ENCODE measurements around the gene TMEM109. TPM values are rescaled to one million over a fixed set of nuclear protein-coding genes. Genes with fewer than 3 reads are reported as not detected.

Gene TMEM109
- total and polyA plus RNA-seq, 2 donors, result 32.9 to 183 TPM

DNA sequence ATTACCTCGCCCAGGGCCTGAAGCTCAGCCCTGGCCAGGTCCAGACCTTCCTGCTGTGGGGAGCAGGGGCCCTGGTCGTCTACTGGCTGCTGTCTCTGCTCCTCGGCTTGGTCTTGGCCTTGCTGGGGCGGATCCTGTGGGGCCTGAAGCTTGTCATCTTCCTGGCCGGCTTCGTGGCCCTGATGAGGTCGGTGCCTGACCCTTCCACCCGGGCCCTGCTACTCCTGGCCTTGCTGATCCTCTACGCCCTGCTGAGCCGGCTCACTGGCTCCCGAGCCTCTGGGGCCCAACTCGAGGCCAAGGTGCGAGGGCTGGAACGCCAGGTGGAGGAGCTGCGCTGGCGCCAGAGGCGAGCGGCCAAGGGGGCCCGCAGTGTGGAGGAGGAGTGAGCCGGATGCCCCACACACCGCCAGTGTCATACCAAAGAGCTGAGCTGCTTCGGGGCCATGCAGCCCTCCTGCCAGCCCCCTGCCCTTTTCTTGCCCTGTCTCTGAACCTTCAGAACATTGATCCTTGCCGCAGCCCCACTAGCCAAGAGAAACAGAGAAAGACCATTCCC, 7.9 kb downstream of the TMEM109 start:
- no peak overlapping the region for H3K27ac ChIP-seq (ENCODE audit: low read depth)
- H3K4me1 ChIP-seq (ENCODE audit: insufficient read depth), result no peaks in the 10 kb centered on the region
- DNase-seq (ENCODE audit: extremely low spot score), result no peak
- WGBS, result 83% methylated on average over 23 of the region's 23 CpGs
- no peak overlapping the region for H3K4me3 ChIP-seq (ENCODE audit: low read depth, low read length)
- H3K36me3 ChIP-seq (ENCODE audit: insufficient read depth), result peaks cover 11% of the 10 kb centered on the region

DNA sequence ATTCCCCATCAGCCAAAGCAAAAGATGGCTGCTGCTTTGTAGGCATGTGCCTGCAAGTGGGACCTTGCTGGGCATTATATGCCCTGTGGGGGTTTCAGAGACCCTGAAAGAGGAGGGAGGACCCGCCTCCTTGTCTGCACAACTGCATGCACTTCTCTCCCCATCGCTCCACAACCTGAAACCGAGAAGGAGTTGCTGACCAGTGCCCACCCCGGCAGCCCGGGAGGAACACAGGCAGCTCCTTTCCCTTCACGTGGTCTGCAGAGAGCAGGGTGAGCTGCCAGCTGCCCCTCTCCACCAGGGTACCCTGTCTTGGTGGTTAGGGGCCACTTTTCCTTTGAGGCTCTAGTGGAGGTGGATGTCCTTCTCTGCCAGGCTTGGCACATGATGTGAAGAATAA, 8.9 kb downstream of the TMEM109 start:
- 74% methylated on average over 6 of the region's 6 CpGs for WGBS
- no peaks in the 10 kb centered on the region for H3K4me1 ChIP-seq (ENCODE audit: insufficient read depth)
- no peak for DNase-seq (ENCODE audit: extremely low spot score)

DNA sequence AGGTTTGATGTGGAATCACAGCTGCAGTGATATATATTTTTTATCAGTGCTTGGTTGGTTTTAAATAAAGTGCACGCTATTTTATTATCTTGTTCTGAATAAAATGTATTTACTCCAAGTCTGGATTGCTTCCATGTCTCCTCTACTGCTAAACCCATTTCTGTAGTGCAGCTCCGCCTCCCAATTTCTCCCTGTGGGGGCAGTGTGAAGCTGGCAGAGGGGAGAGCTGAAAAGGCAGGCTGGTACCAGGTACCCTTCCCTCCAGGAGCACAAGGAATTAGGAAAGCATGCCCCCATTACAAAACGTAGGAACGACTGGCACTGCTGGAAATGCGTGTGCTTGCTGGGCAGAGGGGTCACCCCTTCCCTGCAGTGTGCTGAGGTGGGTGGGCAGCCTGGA, 9.4 kb downstream of the TMEM109 start:
- no peak overlapping the region for H3K4me3 ChIP-seq (ENCODE audit: low read depth, low read length)
- no peak overlapping the region for H3K27ac ChIP-seq (ENCODE audit: low read depth)
- no peak for DNase-seq (ENCODE audit: extremely low spot score)
- WGBS, result 62% methylated on average over 5 of the region's 5 CpGs
- no peaks in the 10 kb centered on the region for H3K4me1 ChIP-seq (ENCODE audit: insufficient read depth)
- peaks cover 11% of the 10 kb centered on the region for H3K36me3 ChIP-seq (ENCODE audit: insufficient read depth)

More for the DNA sequence above, 8.9 kb downstream of the TMEM109 start:
- Histone ChIP-seq H3K27ac (ENCODE audit: low read depth) (no peak overlapping the region), H3K4me3 (ENCODE audit: low read depth, low read length) (no peak overlapping the region), H3K36me3 (ENCODE audit: insufficient read depth) (peaks cover 11% of the 10 kb centered on the region)

DNA sequence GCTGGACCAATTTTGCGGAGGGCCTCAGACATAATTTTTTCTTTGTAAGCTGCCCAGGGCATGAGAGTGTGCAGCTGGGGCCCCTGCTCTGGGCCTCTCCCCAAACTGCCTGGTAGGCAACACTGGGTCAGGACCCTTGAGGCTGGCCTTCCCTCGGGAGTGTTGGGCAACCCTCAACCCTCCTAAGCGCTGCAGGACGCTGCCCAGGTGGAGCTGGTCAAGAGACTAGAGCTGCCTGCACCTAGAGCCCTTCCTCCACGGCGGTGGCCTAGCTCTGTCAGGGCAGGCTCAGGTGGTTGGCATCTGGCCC, 9.8 kb downstream of the TMEM109 start:
- no peak overlapping the region for H3K4me3 ChIP-seq (ENCODE audit: low read depth, low read length)

DNA sequence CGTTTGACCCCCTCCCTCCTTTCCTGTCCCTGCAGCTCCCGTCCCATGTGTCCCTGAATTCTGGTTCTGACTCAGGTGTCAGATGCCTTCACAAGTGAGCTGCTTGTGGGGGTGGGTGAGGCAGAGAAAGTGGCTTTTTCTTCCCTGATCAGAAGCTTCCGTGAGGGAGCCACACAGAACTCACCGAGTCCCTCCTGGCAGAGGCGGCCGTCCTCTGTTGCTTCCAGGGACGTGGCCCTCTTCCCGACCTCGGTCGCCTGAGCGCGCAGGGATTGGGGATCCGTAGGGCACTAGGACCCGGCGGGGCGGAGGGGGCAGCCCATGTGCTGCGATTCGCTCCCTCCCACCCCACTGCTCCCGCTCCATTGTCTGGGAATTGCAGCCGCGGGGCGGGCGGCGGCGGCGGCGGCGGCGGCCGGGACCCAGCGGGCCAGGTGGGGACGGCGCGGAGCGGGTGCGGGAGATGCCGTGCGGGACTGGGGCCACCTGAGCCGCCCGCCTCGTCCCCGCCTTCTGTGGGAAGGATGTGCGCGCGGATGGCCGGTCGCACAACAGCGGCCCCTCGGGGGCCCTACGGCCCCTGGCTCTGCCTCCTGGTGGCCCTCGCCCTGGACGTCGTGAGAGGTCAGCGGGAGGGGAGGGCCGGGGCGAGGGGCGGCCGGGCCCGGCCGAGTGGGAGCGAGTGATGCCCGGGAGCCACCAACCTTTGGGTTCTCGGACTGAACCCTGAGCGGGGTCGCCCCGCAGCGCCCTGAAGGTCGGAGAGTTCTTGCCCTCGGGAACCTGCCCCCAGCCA, 10.3 kb downstream of the TMEM109 start, which contains the start of gene TMEM132A:
TMEM132A (plus strand) TSS at position 351 of the 796 bp plus-strand sequence; CDS start at position 525, 174 bp downstream.
- under 1% methylated on average over 69 of the region's 69 CpGs for WGBS
- Histone ChIP-seq H3K36me3 (ENCODE audit: insufficient read depth) (peaks cover 11% of the 10 kb centered on the region), H3K4me1 (ENCODE audit: insufficient read depth) (no peaks in the 10 kb centered on the region), H3K4me3 (ENCODE audit: low read depth, low read length) (peak within 1 kb of the TSS; percentile 49), H3K27ac (ENCODE audit: low read depth) (no peak within 1 kb of the TSS)
- no peak for DNase-seq (ENCODE audit: extremely low spot score)

More for the DNA sequence above, 9.8 kb downstream of the TMEM109 start:
- 46% methylated on average over 6 of the region's 6 CpGs for WGBS
- Histone ChIP-seq H3K27ac (ENCODE audit: low read depth) (no peak overlapping the region), H3K36me3 (ENCODE audit: insufficient read depth) (peaks cover 11% of the 10 kb centered on the region), H3K4me1 (ENCODE audit: insufficient read depth) (no peaks in the 10 kb centered on the region)
- no peak for DNase-seq (ENCODE audit: extremely low spot score)

DNA sequence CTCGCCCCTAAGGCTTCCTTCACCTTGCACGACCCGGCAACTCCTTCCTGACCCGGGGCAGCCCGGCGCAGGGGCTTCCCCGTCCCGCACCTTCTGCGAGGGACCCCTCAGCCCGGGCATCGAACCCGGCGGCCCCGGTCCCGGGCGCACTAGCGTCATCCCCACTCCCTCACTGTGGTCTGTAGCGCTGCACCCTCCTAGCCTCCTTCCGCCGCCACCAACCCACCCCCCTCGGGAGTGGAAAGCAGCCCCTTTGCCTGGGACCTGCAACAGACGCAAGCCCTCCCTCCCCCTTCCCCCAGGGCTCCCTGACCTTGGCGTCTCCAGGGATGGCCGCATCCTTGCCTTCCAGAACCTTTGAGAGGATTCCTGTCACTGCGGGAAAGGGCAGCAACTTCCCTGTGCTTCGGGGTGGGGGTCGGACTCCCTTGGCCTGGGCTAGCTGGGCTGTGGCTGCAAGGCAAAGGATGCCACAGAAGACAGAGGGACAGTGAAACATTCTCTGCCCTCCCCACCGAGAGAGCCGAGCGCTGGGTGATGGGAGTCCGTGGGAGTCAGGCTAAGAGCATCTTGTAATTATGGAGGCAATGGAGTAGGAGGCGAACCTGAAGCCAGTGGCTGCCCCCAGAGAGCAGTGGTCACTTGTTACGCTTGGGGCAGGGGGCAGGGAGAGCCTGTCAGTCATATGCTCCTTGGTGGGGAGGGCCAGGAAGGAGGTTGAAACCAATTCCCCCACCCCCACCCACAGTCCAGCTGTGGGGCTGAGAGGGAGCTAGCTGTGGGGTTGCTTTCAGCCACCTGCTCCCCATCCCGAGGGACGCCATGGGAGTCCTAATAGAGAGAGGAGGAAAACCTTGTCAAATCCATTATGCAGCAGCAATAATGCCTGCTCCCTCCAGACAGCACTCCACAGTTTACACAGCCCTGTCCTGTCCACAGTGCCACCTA, 11.2 kb downstream of the TMEM109 start:
- WGBS, result 7% methylated on average over 35 of the region's 35 CpGs
- Histone ChIP-seq H3K27ac (ENCODE audit: low read depth) (no peak overlapping the region), H3K4me3 (ENCODE audit: low read depth, low read length) (peak overlapping the region; percentile 49), H3K36me3 (ENCODE audit: insufficient read depth) (peaks cover 11% of the 10 kb centered on the region), H3K4me1 (ENCODE audit: insufficient read depth) (no peaks in the 10 kb centered on the region)
- no peak for DNase-seq (ENCODE audit: extremely low spot score)

DNA sequence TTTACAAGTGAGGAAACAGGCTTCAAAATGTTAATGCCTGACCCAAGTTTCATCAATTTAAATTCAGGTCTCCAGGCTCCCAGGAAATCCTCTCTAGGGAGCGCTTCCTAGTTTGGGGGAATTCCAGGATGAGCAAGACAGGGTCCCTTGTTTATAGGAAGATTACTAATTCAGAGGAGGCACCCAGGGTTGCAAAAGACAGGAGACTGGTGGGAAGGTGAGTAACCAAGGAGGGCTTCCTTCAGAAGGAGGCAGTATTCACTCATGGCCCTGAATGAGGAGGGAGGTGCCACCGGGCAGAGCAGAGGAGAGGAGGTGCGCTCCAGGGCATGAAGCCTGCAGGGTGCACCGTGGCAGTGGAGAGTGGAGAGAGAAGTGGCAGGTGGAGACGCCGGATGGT, 11.9 kb downstream of the TMEM109 start:
- H3K4me1 ChIP-seq (ENCODE audit: insufficient read depth), result no peaks in the 10 kb centered on the region
- peaks cover 5% of the 10 kb centered on the region for H3K36me3 ChIP-seq (ENCODE audit: insufficient read depth)
- no peak overlapping the region for H3K27ac ChIP-seq (ENCODE audit: low read depth)
- H3K4me3 ChIP-seq (ENCODE audit: low read depth, low read length), result no peak overlapping the region
- 77% methylated on average over 6 of the region's 6 CpGs for WGBS
- DNase-seq (ENCODE audit: extremely low spot score), result no peak

DNA sequence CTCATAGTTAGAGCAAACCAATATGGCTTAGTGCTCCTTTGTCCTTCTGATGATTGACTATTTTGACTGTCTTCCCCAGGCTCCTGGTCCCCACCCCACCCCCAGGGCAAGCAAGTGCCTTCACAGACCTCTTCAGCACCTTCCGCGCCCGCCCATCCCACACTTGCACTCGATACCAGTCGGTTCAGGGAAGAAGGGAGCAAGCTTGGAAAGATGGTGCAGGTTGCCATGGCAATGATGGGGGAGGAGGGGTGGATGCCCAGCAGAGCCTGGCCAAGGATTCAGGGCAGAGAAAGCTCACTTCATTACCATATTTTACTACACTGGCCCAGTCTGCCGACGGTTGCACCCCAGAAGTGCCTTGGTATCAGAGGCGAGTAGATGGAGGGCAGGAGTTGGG, 12.5 kb downstream of the TMEM109 start:
- no peak overlapping the region for H3K4me3 ChIP-seq (ENCODE audit: low read depth, low read length)
- 95% methylated on average over 8 of the region's 8 CpGs for WGBS
- no peak for DNase-seq (ENCODE audit: extremely low spot score)
- H3K4me1 ChIP-seq (ENCODE audit: insufficient read depth), result no peaks in the 10 kb centered on the region
- no peak overlapping the region for H3K27ac ChIP-seq (ENCODE audit: low read depth)
- peaks cover 4% of the 10 kb centered on the region for H3K36me3 ChIP-seq (ENCODE audit: insufficient read depth)

DNA sequence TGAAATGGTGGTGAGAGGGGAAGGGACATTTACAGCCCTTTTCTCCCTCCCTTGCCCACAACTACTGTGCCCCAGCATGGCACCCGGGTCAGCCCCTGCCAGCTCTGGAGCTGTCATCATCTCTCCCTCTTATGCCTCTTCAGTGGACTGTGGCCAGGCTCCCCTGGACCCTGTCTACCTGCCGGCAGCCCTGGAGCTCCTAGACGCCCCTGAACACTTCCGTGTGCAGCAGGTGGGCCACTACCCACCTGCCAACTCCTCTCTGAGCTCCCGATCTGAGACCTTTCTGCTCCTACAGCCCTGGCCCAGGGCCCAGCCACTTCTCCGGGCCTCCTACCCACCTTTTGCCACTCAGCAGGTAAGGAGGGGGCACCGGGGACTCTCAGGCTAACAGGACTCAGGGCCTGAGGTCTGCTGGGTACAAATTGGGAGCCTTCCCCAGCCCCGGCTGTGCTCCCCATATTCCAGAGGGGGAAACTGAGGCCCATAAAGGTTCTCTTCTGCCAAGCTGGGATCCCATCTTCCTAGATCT, 13.2 kb downstream of the TMEM109 start:
- DNase-seq (ENCODE audit: extremely low spot score), result no peak
- Histone ChIP-seq H3K36me3 (ENCODE audit: insufficient read depth) (no peaks in the 10 kb centered on the region), H3K4me1 (ENCODE audit: insufficient read depth) (no peaks in the 10 kb centered on the region), H3K27ac (ENCODE audit: low read depth) (no peak overlapping the region), H3K4me3 (ENCODE audit: low read depth, low read length) (no peak overlapping the region)
- WGBS, result 92% methylated on average over 8 of the region's 8 CpGs

DNA sequence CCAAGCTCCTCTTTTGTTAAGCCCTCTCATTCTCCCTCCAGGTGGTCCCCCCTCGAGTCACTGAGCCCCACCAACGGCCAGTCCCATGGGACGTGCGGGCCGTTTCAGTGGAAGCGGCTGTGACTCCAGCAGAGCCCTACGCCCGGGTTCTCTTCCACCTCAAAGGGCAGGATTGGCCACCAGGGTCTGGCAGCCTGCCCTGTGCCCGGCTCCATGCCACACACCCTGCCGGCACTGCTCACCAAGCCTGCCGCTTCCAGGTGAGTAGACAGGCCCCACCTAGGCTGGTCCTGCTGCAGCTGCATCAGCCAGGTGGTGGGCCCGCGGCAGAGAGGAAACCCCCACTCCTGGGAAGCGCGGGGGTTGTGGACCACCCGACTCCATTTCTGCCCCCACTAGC, 13.6 kb downstream of the TMEM109 start:
- H3K4me3 ChIP-seq (ENCODE audit: low read depth, low read length), result no peak overlapping the region
- WGBS, result 88% methylated on average over 16 of the region's 16 CpGs
- H3K36me3 ChIP-seq (ENCODE audit: insufficient read depth), result no peaks in the 10 kb centered on the region
- no peak for DNase-seq (ENCODE audit: extremely low spot score)
- H3K27ac ChIP-seq (ENCODE audit: low read depth), result no peak overlapping the region
- no peaks in the 10 kb centered on the region for H3K4me1 ChIP-seq (ENCODE audit: insufficient read depth)

DNA sequence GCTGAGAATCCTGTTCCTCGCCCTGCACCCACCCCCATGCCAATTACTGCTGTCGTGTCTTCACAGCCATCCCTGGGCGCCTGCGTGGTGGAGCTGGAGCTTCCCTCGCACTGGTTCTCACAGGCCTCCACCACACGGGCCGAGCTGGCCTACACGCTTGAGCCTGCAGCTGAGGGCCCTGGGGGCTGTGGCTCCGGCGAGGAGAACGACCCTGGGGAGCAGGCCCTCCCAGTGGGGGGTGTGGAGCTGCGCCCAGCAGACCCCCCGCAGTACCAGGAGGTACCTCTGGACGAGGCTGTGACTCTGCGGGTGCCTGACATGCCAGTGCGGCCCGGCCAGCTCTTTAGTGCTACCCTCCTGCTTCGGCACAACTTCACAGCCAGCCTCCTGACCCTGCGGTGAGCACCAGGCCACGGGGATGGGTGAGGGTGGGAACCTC, 14.6 kb downstream of the TMEM109 start:
- no peaks in the 10 kb centered on the region for H3K36me3 ChIP-seq (ENCODE audit: insufficient read depth)
- H3K4me1 ChIP-seq (ENCODE audit: insufficient read depth), result no peaks in the 10 kb centered on the region
- 93% methylated on average over 20 of the region's 20 CpGs for WGBS
- no peak overlapping the region for H3K27ac ChIP-seq (ENCODE audit: low read depth)
- no peak overlapping the region for H3K4me3 ChIP-seq (ENCODE audit: low read depth, low read length)
- DNase-seq (ENCODE audit: extremely low spot score), result no peak

DNA sequence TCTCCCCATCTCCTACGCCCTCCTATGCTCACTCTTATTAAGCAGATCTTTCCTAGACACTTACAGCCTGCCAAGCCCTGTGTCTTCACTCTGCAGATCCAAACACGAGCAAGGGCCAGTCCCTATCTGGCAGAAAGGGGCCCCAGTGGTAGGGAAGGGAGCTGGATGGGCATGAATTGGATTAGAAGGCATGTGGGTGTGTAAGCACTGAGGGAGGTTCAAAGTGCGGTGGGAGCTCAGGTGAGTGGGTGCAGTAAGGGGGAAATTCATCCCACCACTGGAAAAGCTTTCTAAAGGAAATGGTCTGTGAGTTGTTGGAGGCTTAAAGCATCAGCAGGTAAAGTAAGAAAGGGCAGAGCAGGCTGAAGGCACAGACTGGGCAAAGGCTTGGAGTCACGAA, 15.8 kb downstream of the TMEM109 start:
- 78% methylated on average over 4 of the region's 4 CpGs for WGBS
- H3K27ac ChIP-seq (ENCODE audit: low read depth), result no peak overlapping the region
- H3K36me3 ChIP-seq (ENCODE audit: insufficient read depth), result no peaks in the 10 kb centered on the region
- no peak for DNase-seq (ENCODE audit: extremely low spot score)
- H3K4me3 ChIP-seq (ENCODE audit: low read depth, low read length), result no peak overlapping the region
- no peaks in the 10 kb centered on the region for H3K4me1 ChIP-seq (ENCODE audit: insufficient read depth)

DNA sequence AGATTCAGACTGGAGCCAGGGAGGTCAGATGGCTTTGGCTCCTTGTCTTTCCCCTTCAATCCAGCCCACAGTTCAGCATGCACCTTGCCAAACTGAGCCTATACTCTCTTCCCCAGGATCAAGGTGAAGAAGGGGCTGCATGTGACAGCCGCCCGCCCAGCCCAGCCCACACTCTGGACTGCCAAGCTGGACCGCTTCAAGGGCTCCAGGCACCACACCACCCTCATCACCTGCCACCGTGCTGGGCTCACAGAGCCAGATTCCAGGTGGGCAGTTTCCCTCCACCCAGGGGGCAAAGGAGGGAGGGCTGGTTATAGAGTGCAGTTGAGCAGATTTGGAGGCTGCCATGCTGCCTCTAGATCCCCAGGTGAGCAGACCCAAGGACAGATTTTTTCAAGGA, 16.4 kb downstream of the TMEM109 start:
- H3K4me1 ChIP-seq (ENCODE audit: insufficient read depth), result no peaks in the 10 kb centered on the region
- 93% methylated on average over 4 of the region's 4 CpGs for WGBS
- no peak for DNase-seq (ENCODE audit: extremely low spot score)
- H3K4me3 ChIP-seq (ENCODE audit: low read depth, low read length), result no peak overlapping the region
- H3K27ac ChIP-seq (ENCODE audit: low read depth), result no peak overlapping the region
- H3K36me3 ChIP-seq (ENCODE audit: insufficient read depth), result no peaks in the 10 kb centered on the region

All from urinary bladder (tissue), 4 donors.